Measurements from ENCODE around the gene PAX1.

DNA sequence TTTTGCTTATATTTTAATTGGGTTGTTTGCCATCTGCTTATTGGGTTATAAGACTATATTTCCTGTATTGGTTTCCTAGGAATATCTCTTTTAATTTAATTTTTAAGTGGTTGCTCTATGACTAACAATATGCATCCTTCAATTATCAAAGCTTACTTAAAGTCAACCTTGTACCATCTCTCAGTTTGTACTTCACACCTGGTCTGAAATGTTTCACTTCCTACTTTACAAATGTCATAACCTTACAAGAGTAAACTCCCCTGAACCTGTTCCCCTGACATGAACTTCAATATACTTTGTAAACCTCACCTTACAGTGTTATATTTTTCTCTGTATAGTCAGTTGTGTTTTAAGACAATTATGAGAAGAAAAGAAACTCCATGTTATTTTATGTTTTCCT, 35.8 kb downstream of the PAX1 start:
- TF ChIP-seq, protein P1, sequence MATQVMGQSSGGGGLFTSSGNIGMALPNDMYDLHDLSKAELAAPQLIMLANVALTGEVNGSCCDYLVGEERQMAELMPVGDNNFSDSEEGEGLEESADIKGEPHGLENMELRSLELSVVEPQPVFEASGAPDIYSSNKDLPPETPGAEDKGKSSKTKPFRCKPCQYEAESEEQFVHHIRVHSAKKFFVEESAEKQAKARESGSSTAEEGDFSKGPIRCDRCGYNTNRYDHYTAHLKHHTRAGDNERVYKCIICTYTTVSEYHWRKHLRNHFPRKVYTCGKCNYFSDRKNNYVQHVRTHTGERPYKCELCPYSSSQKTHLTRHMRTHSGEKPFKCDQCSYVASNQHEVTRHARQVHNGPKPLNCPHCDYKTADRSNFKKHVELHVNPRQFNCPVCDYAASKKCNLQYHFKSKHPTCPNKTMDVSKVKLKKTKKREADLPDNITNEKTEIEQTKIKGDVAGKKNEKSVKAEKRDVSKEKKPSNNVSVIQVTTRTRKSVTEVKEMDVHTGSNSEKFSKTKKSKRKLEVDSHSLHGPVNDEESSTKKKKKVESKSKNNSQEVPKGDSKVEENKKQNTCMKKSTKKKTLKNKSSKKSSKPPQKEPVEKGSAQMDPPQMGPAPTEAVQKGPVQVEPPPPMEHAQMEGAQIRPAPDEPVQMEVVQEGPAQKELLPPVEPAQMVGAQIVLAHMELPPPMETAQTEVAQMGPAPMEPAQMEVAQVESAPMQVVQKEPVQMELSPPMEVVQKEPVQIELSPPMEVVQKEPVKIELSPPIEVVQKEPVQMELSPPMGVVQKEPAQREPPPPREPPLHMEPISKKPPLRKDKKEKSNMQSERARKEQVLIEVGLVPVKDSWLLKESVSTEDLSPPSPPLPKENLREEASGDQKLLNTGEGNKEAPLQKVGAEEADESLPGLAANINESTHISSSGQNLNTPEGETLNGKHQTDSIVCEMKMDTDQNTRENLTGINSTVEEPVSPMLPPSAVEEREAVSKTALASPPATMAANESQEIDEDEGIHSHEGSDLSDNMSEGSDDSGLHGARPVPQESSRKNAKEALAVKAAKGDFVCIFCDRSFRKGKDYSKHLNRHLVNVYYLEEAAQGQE (IDR thresholded peaks at IDR 0.05; ENCODE audit: low read depth) = no peak
- TF ChIP-seq CEBPB (IDR thresholded peaks at IDR 0.05) (no peak), TAF1 (IDR thresholded peaks at IDR 0.05; ENCODE audit: low read depth) (no peak), EP300 (IDR thresholded peaks at IDR 0.05; ENCODE audit: borderline replicate concordance) (no peak), USF1 (IDR thresholded peaks at IDR 0.05) (no peak), TCF12 (IDR thresholded peaks at IDR 0.05; ENCODE audit: low read depth) (no peak), FOXM1 (IDR thresholded peaks at IDR 0.05; ENCODE audit: borderline replicate concordance, low read depth) (no peak)
- TF ChIP-seq, protein P2, sequence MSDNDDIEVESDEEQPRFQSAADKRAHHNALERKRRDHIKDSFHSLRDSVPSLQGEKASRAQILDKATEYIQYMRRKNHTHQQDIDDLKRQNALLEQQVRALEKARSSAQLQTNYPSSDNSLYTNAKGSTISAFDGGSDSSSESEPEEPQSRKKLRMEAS (IDR thresholded peaks at IDR 0.05) = no peak

Data from Ishikawa (cell line).